IPS DF 6.9 (cell line): ENCODE measurements around the gene RLN2.
"Not testable (repeated sequence)": the region's sequence is repeated elsewhere in the genome, so short reads cannot be mapped to it uniquely, and the experiment has no call there.

Source experiments
- DNase-seq: peaks from one replicate; pipeline ENCODE4 v3.0.0-alpha.2; 2013; ENCODE audit warnings: low read depth, low spot score
- H3K27ac ChIP-seq: one replicate; pipeline ENCODE4 v1.5.1; 2013; ENCODE audit warnings: low read length, control low read depth
- H3K27me3 ChIP-seq: 2 replicates; pipeline ENCODE4 v1.6.1; 2013; ENCODE audit warnings: mild to moderate bottlenecking, low read length; ENCODE audit not compliant: control insufficient read depth, insufficient read depth
- H3K36me3 ChIP-seq: 2 replicates; pipeline ENCODE4 v1.6.1; 2013; ENCODE audit warnings: low read length; ENCODE audit not compliant: control insufficient read depth, insufficient read depth
- H3K4me1 ChIP-seq: 2 replicates; pipeline ENCODE4 v1.6.1; 2013; ENCODE audit warnings: low read length; ENCODE audit not compliant: control insufficient read depth, insufficient read depth
- H3K4me3 ChIP-seq: 2 replicates; pipeline ENCODE4 v1.5.1; 2013; ENCODE audit warnings: mild to moderate bottlenecking, low read length
- H3K9me3 ChIP-seq: 2 replicates; pipeline ENCODE4 v1.6.1; 2013; ENCODE audit warnings: low read length, inconsistent platforms; ENCODE audit not compliant: control insufficient read depth, insufficient read depth
- WGBS: extraction: QIAGEN DNeasy Blood & Tissue Kit; methylation state at CpG from one replicate; pipeline ENCODE4 v1.1.7; 2013; ENCODE audit warnings: mixed read lengths, missing lambda C conversion rate; ENCODE audit not compliant: insufficient read length, insufficient coverage; 5-methylcytosine and 5-hydroxymethylcytosine counted together

The RLN2 gene, protein sequence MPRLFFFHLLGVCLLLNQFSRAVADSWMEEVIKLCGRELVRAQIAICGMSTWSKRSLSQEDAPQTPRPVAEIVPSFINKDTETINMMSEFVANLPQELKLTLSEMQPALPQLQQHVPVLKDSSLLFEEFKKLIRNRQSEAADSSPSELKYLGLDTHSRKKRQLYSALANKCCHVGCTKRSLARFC

GRCh38 chr9:5303840-5304795 lies at the start of gene RLN2:
Gene RLN2, minus strand, starts transcription at chr9:5304716. Its CDS starts 136 bp downstream, at chr9:5304580.
- no CpG with 5 or more reads among the region's 50 CpGs for WGBS
- H3K4me1 ChIP-seq, DNase-seq, H3K27me3 ChIP-seq, H3K4me3 ChIP-seq, H3K9me3 ChIP-seq, H3K27ac ChIP-seq, H3K36me3 ChIP-seq: not testable (repeated sequence)

GRCh38 chr9:5354184-5354583 lies 49.7 kb upstream of the RLN2 start:
- DNase-seq, result no peak
- Histone ChIP-seq H3K36me3 (no peaks in the 10 kb centered on the region), H3K4me3 (no peak overlapping the region), H3K4me1 (no peaks in the 10 kb centered on the region), H3K27ac (no peak overlapping the region), H3K9me3 (no peaks in the 10 kb centered on the region), H3K27me3 (no peaks in the 10 kb centered on the region)
- WGBS, result no CpG with 5 or more reads among the region's 2 CpGs

DNA sequence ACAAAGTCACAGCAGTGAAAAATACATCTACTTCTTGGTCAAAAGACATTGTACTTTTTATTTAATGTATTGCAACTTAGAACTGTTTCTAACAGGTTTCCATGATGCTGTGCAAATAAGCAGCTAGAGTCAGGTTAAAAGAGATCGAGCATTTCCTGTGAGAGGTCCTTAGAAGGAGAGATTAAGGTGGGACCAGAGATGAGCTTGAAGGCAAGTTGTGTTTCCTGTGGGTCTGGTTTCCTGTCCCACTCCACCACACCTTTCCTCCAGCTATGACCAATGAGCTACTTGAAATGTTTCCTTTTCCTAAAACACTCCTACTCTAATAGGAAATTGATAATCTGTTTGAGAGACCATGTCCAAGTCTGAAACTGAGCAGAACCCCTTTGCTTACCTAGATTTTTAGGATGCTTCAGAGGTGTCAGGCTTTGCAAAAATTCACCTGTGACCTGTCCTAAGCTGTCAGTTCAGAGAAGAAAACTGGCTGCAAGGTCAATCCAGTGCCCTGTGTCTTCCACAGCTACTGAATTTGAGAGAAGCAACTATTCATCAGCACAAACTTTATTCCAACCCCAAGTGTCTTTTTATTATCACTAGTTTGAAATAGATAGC lies 48.2 kb upstream of the RLN2 start:
- DNase-seq, result no peak
- WGBS, result no CpG with 5 or more reads among the region's 1 CpG
- Histone ChIP-seq H3K27ac (no peak overlapping the region), H3K27me3 (no peaks in the 10 kb centered on the region), H3K4me1 (no peaks in the 10 kb centered on the region), H3K36me3 (no peaks in the 10 kb centered on the region), H3K9me3 (no peaks in the 10 kb centered on the region), H3K4me3 (no peak overlapping the region)

DNA sequence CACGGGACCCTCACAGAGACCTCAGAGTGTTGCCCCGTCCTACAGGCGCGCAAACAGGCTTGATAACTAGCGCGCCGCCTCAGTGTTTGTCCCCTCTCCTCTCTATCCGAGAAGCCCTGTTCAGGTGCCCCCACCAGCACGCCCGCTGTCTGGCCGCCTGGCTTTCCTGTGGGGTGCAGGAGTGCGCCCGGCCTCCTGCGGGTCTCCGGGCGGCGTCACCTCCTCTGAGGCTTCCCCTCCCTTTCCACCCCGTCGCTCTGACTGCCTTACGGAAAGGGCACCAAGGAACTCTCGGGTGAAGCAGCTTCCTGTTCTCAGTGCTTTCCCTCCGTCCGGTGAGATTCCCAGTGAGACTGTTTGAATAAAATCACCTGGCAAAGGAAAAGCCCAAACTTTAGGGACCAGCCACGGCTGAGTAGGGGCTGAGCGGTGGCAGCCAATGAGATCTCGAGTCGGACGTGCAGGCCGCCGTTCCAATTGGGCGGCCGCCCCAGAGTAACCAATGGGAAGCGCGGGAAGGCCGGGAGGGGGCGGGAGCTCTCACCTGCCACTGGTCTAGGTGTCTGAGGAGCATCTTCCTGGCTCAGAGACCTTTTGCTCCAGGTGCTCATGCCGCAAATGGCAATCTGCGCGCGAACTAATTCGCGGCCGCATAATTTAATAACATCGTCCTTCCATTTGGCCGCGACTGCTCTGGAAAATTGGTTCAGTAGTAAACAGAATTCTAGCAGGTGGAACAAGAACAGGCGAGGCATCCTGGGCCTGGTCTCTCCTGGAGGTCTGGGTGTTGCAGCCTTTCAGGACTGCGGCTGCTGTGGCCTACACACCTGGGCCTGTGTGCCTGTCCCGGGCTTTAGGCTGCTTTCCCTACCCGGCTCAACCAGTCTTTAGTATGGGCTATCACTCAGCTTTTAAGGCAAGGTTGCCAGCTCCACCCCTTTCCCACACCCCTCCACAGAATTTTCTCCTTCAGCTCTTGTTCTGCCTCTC lies 34.8 kb upstream of the RLN2 start, which contains the start of gene RLN1:
TSS of gene RLN1 (minus strand) at position 885 of the 990 bp plus-strand sequence. CDS start at position 755, 130 bp downstream.
- not testable (repeated sequence) for H3K9me3 ChIP-seq, H3K36me3 ChIP-seq, H3K4me1 ChIP-seq, H3K27ac ChIP-seq, H3K4me3 ChIP-seq, DNase-seq, H3K27me3 ChIP-seq
- WGBS, result no CpG with 5 or more reads among the region's 50 CpGs

- WGBS, result no CpG with 5 or more reads among the region's 4 CpGs
- no peaks in the 10 kb centered on the region for H3K9me3 ChIP-seq
- no peak overlapping the region for H3K27ac ChIP-seq
- no peak for DNase-seq
- H3K36me3 ChIP-seq, result no peaks in the 10 kb centered on the region
- H3K4me3 ChIP-seq, result no peak overlapping the region
- no peaks in the 10 kb centered on the region for H3K4me1 ChIP-seq
- no peaks in the 10 kb centered on the region for H3K27me3 ChIP-seq
Measured at GRCh38 chr9:5336688-5337087, 32.2 kb upstream of the RLN2 start.

GRCh38 chr9:5331276-5331675 lies 26.8 kb upstream of the RLN2 start:
- H3K27ac ChIP-seq, H3K4me3 ChIP-seq, H3K36me3 ChIP-seq, H3K27me3 ChIP-seq, DNase-seq, H3K4me1 ChIP-seq, H3K9me3 ChIP-seq: not testable (repeated sequence)
- no CpG with 5 or more reads among the region's 3 CpGs for whole genome bisulfite sequencing

DNA sequence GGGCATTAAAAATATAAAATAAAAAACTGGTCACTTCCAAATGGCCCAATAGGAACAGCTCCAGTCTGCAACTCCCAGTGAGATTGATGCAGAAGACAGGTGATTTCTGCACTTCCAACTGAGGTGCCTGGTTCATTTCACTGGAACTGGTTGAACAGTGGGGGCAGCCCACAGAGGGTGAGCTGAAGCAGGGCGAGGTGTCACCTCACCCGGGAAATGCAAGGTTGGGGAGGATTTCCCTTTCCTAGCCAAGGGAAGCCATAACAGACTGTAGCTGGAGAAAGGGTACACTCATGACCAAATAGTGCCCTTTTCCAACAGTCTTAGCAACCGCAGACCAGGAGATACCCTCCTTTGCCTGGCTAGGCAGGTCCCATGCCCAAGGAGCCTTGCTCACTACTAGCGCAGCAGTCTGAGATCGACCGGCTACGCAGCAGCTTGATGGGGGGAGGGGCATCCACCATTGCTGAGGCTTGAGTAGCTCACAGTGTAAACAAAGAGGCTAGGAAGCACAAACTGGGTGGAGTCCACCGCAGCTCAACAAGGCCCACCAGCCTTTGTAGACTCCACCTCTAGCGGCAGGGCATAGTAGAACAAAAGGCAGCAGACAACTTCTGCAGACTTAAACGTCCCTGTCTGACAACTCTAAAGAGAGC lies 22.5 kb upstream of the RLN2 start:
- no peak overlapping the region for H3K4me3 ChIP-seq
- no CpG with 5 or more reads among the region's 10 CpGs for WGBS
- H3K27me3 ChIP-seq, result no peaks in the 10 kb centered on the region
- DNase-seq, result peak; percentile 78
- H3K36me3 ChIP-seq, result no peaks in the 10 kb centered on the region
- peaks cover 3% of the 10 kb centered on the region; the same call in 1 of the 2 replicates for H3K4me1 ChIP-seq
- H3K27ac ChIP-seq, result no peak overlapping the region
- no peaks in the 10 kb centered on the region for H3K9me3 ChIP-seq

DNA sequence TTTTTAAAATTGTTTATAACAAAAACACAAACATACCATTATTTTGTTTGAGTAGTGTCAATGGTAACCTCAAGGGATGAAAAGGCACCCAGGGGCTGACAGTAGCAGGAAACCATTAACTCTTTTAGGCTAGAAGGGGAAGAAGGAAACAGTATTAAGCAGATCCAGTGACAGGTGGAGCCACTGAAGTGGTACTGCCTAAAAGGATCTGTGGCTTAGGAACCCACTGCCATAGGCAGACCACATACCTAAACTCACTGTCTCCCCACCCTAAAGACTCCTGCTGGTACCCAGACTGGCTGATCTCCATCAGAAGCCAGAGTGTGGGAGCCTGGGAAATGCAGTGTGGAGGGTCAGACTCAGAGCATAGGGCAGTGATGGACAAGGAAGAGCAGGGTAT lies 21.7 kb upstream of the RLN2 start:
- Histone ChIP-seq H3K4me3 (no peak overlapping the region), H3K27me3 (no peaks in the 10 kb centered on the region), H3K9me3 (no peaks in the 10 kb centered on the region), H3K4me1 (peaks cover 3% of the 10 kb centered on the region; the same call in 1 of the 2 replicates), H3K27ac (no peak overlapping the region), H3K36me3 (no peaks in the 10 kb centered on the region)
- DNase-seq, result no peak

- DNase-seq, H3K4me3 ChIP-seq, H3K36me3 ChIP-seq, H3K27me3 ChIP-seq, H3K9me3 ChIP-seq, H3K27ac ChIP-seq, H3K4me1 ChIP-seq: not testable (repeated sequence)
- no CpG with 5 or more reads among the region's 1 CpG for WGBS
Measured at GRCh38 chr9:5321601-5322000, 17.1 kb upstream of the RLN2 start.
